ENCODE results near the gene SEC62. TPM values are rescaled to one million over a fixed set of nuclear protein-coding genes. Genes with fewer than 3 reads are reported as not detected.

The SEC62 gene
- total and polyA plus RNA-seq, 9 of the 15 experiments (the other 6 are each of a cell fraction or from before 2014, with no cell fraction given) = 34.5 to 152 (median 51.8) TPM

DNA sequence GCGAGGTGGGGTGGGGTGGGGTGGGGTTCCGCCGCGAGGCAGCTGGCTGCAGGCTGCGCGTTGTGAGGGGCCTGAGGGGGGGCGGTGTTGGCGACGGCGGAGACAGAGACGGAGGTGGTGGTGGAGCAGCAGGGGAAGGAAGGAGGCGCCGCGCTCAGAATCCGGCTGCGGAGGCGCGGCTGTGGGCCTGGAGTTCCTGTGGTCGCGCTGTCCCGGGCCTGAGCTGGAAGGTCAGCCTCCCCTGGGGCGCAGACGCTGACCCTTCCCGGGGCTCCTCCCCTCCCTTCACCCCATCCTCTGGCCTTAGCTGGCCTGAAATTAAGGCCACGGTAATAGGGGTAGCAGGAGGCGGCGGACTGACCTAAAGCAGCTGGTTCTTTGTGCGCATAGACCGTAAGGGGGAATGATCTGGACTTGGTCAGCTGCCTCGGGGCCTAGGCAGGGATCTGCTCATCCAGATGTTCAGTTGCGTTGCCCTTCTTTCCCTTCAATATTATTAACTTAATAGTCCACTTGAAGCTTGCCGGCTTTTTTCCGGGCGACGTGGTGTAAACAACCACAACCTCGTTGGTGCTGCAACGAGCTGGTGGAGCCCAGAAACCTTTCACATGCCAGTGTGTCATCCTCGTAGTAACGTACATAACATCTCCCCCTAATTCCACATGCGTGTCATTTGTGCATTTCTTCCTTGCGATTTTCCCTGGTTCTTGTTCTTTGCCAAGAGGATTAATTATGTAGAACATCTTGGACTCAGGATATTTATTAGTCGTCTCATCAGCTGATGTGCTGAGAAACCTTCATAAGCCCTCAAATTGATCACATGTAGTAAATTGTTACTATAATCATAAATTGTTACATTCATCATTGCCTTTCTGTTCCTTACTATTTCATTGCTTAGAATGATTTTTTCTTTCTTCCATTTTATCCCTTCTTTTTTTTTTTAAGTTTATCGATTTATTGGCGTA is 626 bp downstream of the SEC62 start (continued):
- TF ChIP-seq, protein P1, sequence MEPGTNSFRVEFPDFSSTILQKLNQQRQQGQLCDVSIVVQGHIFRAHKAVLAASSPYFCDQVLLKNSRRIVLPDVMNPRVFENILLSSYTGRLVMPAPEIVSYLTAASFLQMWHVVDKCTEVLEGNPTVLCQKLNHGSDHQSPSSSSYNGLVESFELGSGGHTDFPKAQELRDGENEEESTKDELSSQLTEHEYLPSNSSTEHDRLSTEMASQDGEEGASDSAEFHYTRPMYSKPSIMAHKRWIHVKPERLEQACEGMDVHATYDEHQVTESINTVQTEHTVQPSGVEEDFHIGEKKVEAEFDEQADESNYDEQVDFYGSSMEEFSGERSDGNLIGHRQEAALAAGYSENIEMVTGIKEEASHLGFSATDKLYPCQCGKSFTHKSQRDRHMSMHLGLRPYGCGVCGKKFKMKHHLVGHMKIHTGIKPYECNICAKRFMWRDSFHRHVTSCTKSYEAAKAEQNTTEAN (CRISPR knock-in tag; IDR thresholded peaks at IDR 0.05) = no peak
- TF ChIP-seq ZNF561 (CRISPR knock-in tag; conservative IDR thresholded peaks at IDR 0.05) (no peak), NR2C2 (CRISPR knock-in tag; IDR thresholded peaks at IDR 0.05) (0 out of 2 replicates have a peak, but pooled peaks have one; percentile 50), NR2C2 (tag; IDR thresholded peaks at IDR 0.05) (peak; percentile 73), YY1 (IDR thresholded peaks at IDR 0.05; ENCODE audit: borderline replicate concordance in 1 of 3, control insufficient read depth in 1 of 3, extremely low read depth in 1 of 3, insufficient read depth in 3 of 3, insufficient read length in 1 of 3, insufficient replicate concordance in 2 of 3, low read depth in 1 of 3, low read length in 2 of 3) (no peak), TFAM (CRISPR knock-in tag; conservative IDR thresholded peaks at IDR 0.05) (no peak), ZFP36 (IDR thresholded peaks at IDR 0.05; ENCODE audit: low read depth, low read length, partially characterized antibody) (no peak), RHOXF2B (CRISPR knock-in tag; conservative IDR thresholded peaks at IDR 0.05) (no peak), ZFPM2 (CRISPR knock-in tag; IDR thresholded peaks at IDR 0.05) (no peak), KAT7 (CRISPR knock-in tag; IDR thresholded peaks at IDR 0.05; ENCODE audit: borderline replicate concordance) (no peak), ETV6 (IDR thresholded peaks at IDR 0.05; ENCODE audit: borderline replicate concordance in 1 of 2, low read depth in 2 of 2, low read length in 1 of 2) (no peak), ETV6 (CRISPR knock-in tag; IDR thresholded peaks at IDR 0.05; ENCODE audit: borderline replicate concordance) (no peak), CHD4 (IDR thresholded peaks at IDR 0.05; ENCODE audit: insufficient read depth, insufficient replicate concordance, low read depth, low read length, poor library complexity, severe bottlenecking) (no peak), NR2F6 (CRISPR knock-in tag; IDR thresholded peaks at IDR 0.05) (no peak), ZKSCAN8 (CRISPR knock-in tag; IDR thresholded peaks at IDR 0.05) (no peak), ZBTB8A (IDR thresholded peaks at IDR 0.05; ENCODE audit: partially characterized antibody) (no peak)
- TF ChIP-seq, protein P2, sequence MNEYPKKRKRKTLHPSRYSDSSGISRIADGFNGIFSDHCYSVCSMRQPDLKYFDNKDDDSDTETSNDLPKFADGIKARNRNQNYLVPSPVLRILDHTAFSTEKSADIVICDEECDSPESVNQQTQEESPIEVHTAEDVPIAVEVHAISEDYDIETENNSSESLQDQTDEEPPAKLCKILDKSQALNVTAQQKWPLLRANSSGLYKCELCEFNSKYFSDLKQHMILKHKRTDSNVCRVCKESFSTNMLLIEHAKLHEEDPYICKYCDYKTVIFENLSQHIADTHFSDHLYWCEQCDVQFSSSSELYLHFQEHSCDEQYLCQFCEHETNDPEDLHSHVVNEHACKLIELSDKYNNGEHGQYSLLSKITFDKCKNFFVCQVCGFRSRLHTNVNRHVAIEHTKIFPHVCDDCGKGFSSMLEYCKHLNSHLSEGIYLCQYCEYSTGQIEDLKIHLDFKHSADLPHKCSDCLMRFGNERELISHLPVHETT (CRISPR knock-in tag; conservative IDR thresholded peaks at IDR 0.05 in 1 of 2, IDR thresholded peaks at IDR 0.05 in 1 of 2) = no peak
- TF ChIP-seq, protein P3, sequence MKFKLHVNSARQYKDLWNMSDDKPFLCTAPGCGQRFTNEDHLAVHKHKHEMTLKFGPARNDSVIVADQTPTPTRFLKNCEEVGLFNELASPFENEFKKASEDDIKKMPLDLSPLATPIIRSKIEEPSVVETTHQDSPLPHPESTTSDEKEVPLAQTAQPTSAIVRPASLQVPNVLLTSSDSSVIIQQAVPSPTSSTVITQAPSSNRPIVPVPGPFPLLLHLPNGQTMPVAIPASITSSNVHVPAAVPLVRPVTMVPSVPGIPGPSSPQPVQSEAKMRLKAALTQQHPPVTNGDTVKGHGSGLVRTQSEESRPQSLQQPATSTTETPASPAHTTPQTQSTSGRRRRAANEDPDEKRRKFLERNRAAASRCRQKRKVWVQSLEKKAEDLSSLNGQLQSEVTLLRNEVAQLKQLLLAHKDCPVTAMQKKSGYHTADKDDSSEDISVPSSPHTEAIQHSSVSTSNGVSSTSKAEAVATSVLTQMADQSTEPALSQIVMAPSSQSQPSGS (CRISPR knock-in tag; IDR thresholded peaks at IDR 0.05) = no peak
- TF ChIP-seq, protein P4, sequence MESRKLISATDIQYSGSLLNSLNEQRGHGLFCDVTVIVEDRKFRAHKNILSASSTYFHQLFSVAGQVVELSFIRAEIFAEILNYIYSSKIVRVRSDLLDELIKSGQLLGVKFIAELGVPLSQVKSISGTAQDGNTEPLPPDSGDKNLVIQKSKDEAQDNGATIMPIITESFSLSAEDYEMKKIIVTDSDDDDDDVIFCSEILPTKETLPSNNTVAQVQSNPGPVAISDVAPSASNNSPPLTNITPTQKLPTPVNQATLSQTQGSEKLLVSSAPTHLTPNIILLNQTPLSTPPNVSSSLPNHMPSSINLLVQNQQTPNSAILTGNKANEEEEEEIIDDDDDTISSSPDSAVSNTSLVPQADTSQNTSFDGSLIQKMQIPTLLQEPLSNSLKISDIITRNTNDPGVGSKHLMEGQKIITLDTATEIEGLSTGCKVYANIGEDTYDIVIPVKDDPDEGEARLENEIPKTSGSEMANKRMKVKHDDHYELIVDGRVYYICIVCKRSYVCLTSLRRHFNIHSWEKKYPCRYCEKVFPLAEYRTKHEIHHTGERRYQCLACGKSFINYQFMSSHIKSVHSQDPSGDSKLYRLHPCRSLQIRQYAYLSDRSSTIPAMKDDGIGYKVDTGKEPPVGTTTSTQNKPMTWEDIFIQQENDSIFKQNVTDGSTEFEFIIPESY (CRISPR knock-in tag; IDR thresholded peaks at IDR 0.05) = no peak
